K562 (cell line): ENCODE measurements around the gene FAM234A. TPM values are rescaled to one million over a fixed set of nuclear protein-coding genes. Genes with fewer than 3 reads are reported as not detected.

Experiments
- ATAC-seq: fragments of 200-7000 bp; cut with Tn5 transposase; 3 replicates; pipeline ENCODE4 v1.9.1; 2020; ENCODE audit warnings: moderate library complexity
- BruUV-seq: library from RNA; stranded (reverse); fragments of 400-500 nt; replicated peaks from 2 replicates; lab custom pipeline; 2021; lab: Mats Ljungman, UMichigan
- CTCF ChIA-PET: fragments of 300-600 bp; formaldehyde crosslinking; extraction: SDS; loops from one replicate; lab custom pipeline; 2021; ENCODE audit warnings: low intra/inter-chr PET ratio; lab: Yijun Ruan, JAX
- POLR2A ChIA-PET: fragments of 300-600, 350-650 bp; sonication (Branson Sonifier 250); formaldehyde crosslinking; extraction: SDS; loops from one replicate; lab custom pipeline; 2021; ENCODE audit warnings: antibody characterized with exemption, inconsistent platforms; lab: Yijun Ruan, JAX
- DNase-seq, 4 experiments: peaks; one replicate each; pipeline versions ENCODE4 v3.0.0 to v3.0.0-alpha.2; 2011 to 2018; ENCODE audit warnings: low spot score in 3 of 4, mixed read lengths in 3 of 4; ENCODE audit errors: extremely low read depth in 1 of 4
- FAIRE-seq: peaks from 2 replicates; lab custom pipeline; 2011; peaks lifted over from hg19 to GRCh38; lab: Jason Lieb, UNC
- H2AFZ ChIP-seq: 2 replicates; pipeline ENCODE4 v1.6.0; 2011; ENCODE audit warnings: low read depth, low read length, control low read depth, inconsistent platforms
- H3K27ac ChIP-seq: fragments of 200-600 bp; 3 replicates; pipeline ENCODE4 v1.8.0; 2011; ENCODE audit warnings: low read depth, mild to moderate bottlenecking, control low read depth, inconsistent platforms, low read length, moderate library complexity, mixed read lengths; ENCODE audit errors: extremely low read depth
- H3K27me3 ChIP-seq, 2 experiments: fragments of 300-600 bp in 1 of 2; 2 replicates in 1 of 2; 3 replicates in 1 of 2; pipeline versions ENCODE4 v1.6.0 to v1.8.0; 2011; ENCODE audit warnings: inconsistent platforms in 2 of 2, low read length in 2 of 2, mild to moderate bottlenecking in 1 of 2, mixed read lengths in 1 of 2, moderate library complexity in 1 of 2; ENCODE audit not compliant: control insufficient read depth in 2 of 2, insufficient read depth in 2 of 2
- H3K36me3 ChIP-seq: fragments of 300-600 bp; 3 replicates; pipeline ENCODE4 v1.8.0; 2011; ENCODE audit warnings: mild to moderate bottlenecking, low read length, inconsistent platforms; ENCODE audit not compliant: control insufficient read depth, insufficient read depth
- H3K4me1 ChIP-seq, 2 experiments: fragments of 200-600 bp in 1 of 2; replicated peaks in 1 of 2; 2 replicates in 1 of 2; 3 replicates in 1 of 2; pipeline versions ENCODE4 v1.5.1 to v1.8.0; 2011; ENCODE audit warnings: inconsistent platforms in 2 of 2, low read length in 2 of 2, mild to moderate bottlenecking in 1 of 2, mixed read lengths in 1 of 2, moderate library complexity in 1 of 2; ENCODE audit not compliant: control insufficient read depth in 2 of 2, insufficient read depth in 2 of 2
- H3K4me2 ChIP-seq: 2 replicates; pipeline ENCODE4 v1.6.1; 2011; ENCODE audit warnings: low read length, control low read depth, inconsistent platforms, mixed read lengths; ENCODE audit not compliant: insufficient read depth
- H3K4me3 ChIP-seq: fragments of 200-600 bp; sonication (generic), shearing (Covaris generic); 2 replicates; pipeline ENCODE4 v1.5.1; 2016; ENCODE audit warnings: control low read depth, inconsistent platforms
- H3K79me2 ChIP-seq: fragments of 200-600 bp; 3 replicates; pipeline ENCODE4 v1.8.0; 2011; ENCODE audit warnings: low read length, inconsistent platforms; ENCODE audit not compliant: control insufficient read depth, insufficient read depth
- H3K9ac ChIP-seq, 2 experiments: 2 replicates each; pipeline versions ENCODE4 v1.6.0 to v1.6.1; 2011; ENCODE audit warnings: low read depth in 2 of 2, low read length in 2 of 2, control low read depth in 1 of 2, inconsistent platforms in 1 of 2, mild to moderate bottlenecking in 1 of 2, mixed read lengths in 1 of 2; ENCODE audit not compliant: insufficient read depth in 1 of 2
- H3K9me1 ChIP-seq: one replicate; pipeline ENCODE4 v1.6.0; 2011; ENCODE audit warnings: inconsistent platforms, mild to moderate bottlenecking, low read length, moderate library complexity; ENCODE audit not compliant: control insufficient read depth, insufficient read depth
- H3K9me3 ChIP-seq: replicated peaks from 2 replicates; pipeline ENCODE4 v1.5.1; 2011; ENCODE audit warnings: low read depth, low read length, inconsistent platforms; ENCODE audit not compliant: control insufficient read depth, insufficient read depth
- H4K20me1 ChIP-seq: replicated peaks from 2 replicates; pipeline ENCODE4 v1.6.1; 2011; ENCODE audit warnings: low read length, inconsistent platforms, mixed read lengths; ENCODE audit not compliant: control insufficient read depth, insufficient read depth
- CHD1 ChIP-seq: fragments of 200-600 bp; sonication (generic); IDR thresholded peaks from one replicate; pipeline ENCODE4 v1.6.1; 2012; ENCODE audit warnings: mild to moderate bottlenecking, moderate library complexity, low read length, inconsistent platforms
- ETV6 ChIP-seq, 3 experiments: fragments of 150-350 bp in 1 of 3; sonication (generic) in 1 of 3; formaldehyde crosslinking in 1 of 3; IDR thresholded peaks; 2 replicates each; pipeline versions ENCODE4 v1.6.1 to v1.8.0; 2014 to 2022; ENCODE audit warnings: borderline replicate concordance in 2 of 3, low read depth in 2 of 3, antibody characterized with exemption in 1 of 3, low read length in 1 of 3, mild to moderate bottlenecking in 1 of 3, missing genetic modification reagents in 1 of 3
- EWSR1 ChIP-seq: fragments of 450-650 bp; IDR thresholded peaks from 2 replicates; pipeline ENCODE4 v1.6.1; 2018; ENCODE audit warnings: borderline replicate concordance, mild to moderate bottlenecking, low read depth, moderate library complexity; ENCODE audit not compliant: partially characterized antibody
- FOXA3 ChIP-seq, 2 experiments: fragments of 450-650 bp in 1 of 2; sonication (generic) in 1 of 2; formaldehyde crosslinking; IDR thresholded peaks in 1 of 2; conservative IDR thresholded peaks in 1 of 2; 2 replicates each; pipeline versions ENCODE4 v1.4.0 to v1.8.0; 2020 to 2022; ENCODE audit warnings: mild to moderate bottlenecking in 2 of 2, missing genetic modification reagents in 1 of 2
- NFIC ChIP-seq: fragments of 450-650 bp; IDR thresholded peaks from 2 replicates; pipeline ENCODE4 v1.6.1; 2017; ENCODE audit warnings: mild to moderate bottlenecking, inconsistent platforms
- RBFOX2 ChIP-seq: fragments of 200-400 bp; formaldehyde crosslinking; IDR thresholded peaks from 2 replicates; pipeline ENCODE4 v1.6.1; 2017; ENCODE audit warnings: low read depth, mild to moderate bottlenecking, low read length, moderate library complexity
- TFAP4 ChIP-seq: sonication (generic); formaldehyde crosslinking; IDR thresholded peaks from 2 replicates; pipeline ENCODE4 v1.8.0; 2022; ENCODE audit warnings: missing genetic modification reagents, mild to moderate bottlenecking, moderate library complexity, borderline replicate concordance
- ZBTB40 ChIP-seq, 2 experiments: fragments of 450-650 bp in 1 of 2; sonication (generic) in 1 of 2; formaldehyde crosslinking in 1 of 2; IDR thresholded peaks; 2 replicates each; pipeline versions ENCODE4 v1.7.1 to v1.9.0; 2016 to 2022; ENCODE audit warnings: inconsistent platforms in 1 of 2, mild to moderate bottlenecking in 1 of 2, missing genetic modification reagents in 1 of 2
- WGBS: fragments of 100-300 bp; shearing (Covaris generic); methylation state at CpG from one replicate; pipeline ENCODE4 v1.1.6; 2016; ENCODE audit warnings: low coverage, mixed read lengths; ENCODE audit not compliant: insufficient coverage; ENCODE audit errors: missing lambda C conversion rate; 5-methylcytosine and 5-hydroxymethylcytosine counted together
- in situ Hi-C: fragments of 300-500 bp; cut with MboI; formaldehyde crosslinking; loops from 4 replicates; pipeline ENCODE4 v1.15.0; 2018; ENCODE audit warnings: inconsistent platforms, mixed read lengths
- intact Hi-C: fragments of 100-400 bp; cut with micrococcal nuclease; formaldehyde crosslinking; loops from 2 replicates; pipeline ENCODE4 v1.14.2; 2022
- polyA plus RNA-seq, 8 experiments: library from polyadenylated mRNA; depleted of rRNA in 4 of 8; stranded (reverse) in 5 of 8; unstranded in 3 of 8; fragments of >200 nt; fragmentation: Nextera tagmentation in 2 of 8; fragmentation: Illumina TruSeq in 1 of 8; extraction: Ambion mirVana in 2 of 8; extraction: Trizol in 1 of 8; gene quantifications; 2 replicates each; pipeline versions ENCODE4 v1.2.1 to v1.2.3, GENCODE V29; 2011 to 2014; ENCODE audit warnings: inconsistent platforms in 1 of 8, missing spikeins in 1 of 8
- total RNA-seq, 7 experiments: library from RNA; depleted of rRNA in 6 of 7; stranded (reverse); fragments of >200 nt in 6 of 7; fragmentation: Illumina TruSeq in 2 of 7; extraction: Trizol in 2 of 7; gene quantifications; 2 replicates each; pipeline versions ENCODE4 v1.2.1 to v1.2.3, GENCODE V29; 2011 to 2021; ENCODE audit warnings: low replicate concordance in 1 of 7

FAM234A gene
- total and polyA plus RNA-seq, 9 of the 15 experiments (the other 6 are each of a cell fraction or from before 2014, with no cell fraction given): 1.0 to 47.9 (median 15.0) TPM

- Histone ChIP-seq H3K9me1 (no peaks in the 10 kb centered on the region), H3K27me3 (no peaks in the 10 kb centered on the region), H3K9me3 (no peaks in the 10 kb centered on the region), H4K20me1 (no peaks in the 10 kb centered on the region), H3K79me2 (no peaks in the 10 kb centered on the region), H3K9ac (no peak overlapping the region), H3K4me3 (no peak overlapping the region), H3K4me1 (peaks cover 0 to 60% of the 10 kb centered on the region in 2 experiments; a peak in 2 of 5 replicates), H3K36me3 (peaks cover 29% of the 10 kb centered on the region; the same call in 1 of the 3 replicates), H3K4me2 (no peak overlapping the region), H2AFZ (no peak overlapping the region), H3K27ac (no peak overlapping the region)
- no peak for FAIRE-seq
- 90% methylated on average over 37 of the region's 52 CpGs for WGBS
- ATAC-seq: no peak
- intact Hi-C loops (no loop called here), in situ Hi-C loops (no loop called here)
- no TSS peak for BruUV-seq
- POLR2A ChIA-PET: interaction anchor here (0.6 to 1.4 kb wide), 3 partner anchors 18 to 296 kb away, joined by 3 to 4 read pairs (median 3); no protein-coding TSS in a partner anchor
- DNase-seq: no peak
- CTCF ChIA-PET: no interaction called here
- no peak for TF ChIP-seq FOXA3 (CRISPR knock-in tag; conservative IDR thresholded peaks at IDR 0.05 in 1 of 2, IDR thresholded peaks at IDR 0.05 in 1 of 2)
- TF ChIP-seq NFIC: peak; percentile 29; the same call in 1 of the 2 replicates
- no peak for TF ChIP-seq TFAP4 (CRISPR knock-in tag)
- TF ChIP-seq ZBTB40 (IDR thresholded peaks at IDR 0.05): no peak
- no peak for TF ChIP-seq ZBTB40 (CRISPR knock-in tag; IDR thresholded peaks at IDR 0.05)
- TF ChIP-seq ETV6 (IDR thresholded peaks at IDR 0.05; ENCODE audit: borderline replicate concordance in 1 of 2, low read depth in 2 of 2, low read length in 1 of 2): no peak
- no peak for TF ChIP-seq ETV6 (CRISPR knock-in tag; IDR thresholded peaks at IDR 0.05; ENCODE audit: borderline replicate concordance)
- TF ChIP-seq RBFOX2: no peak
- no peak for TF ChIP-seq CHD1
- no peak for TF ChIP-seq EWSR1
Observed at GRCh38 chr16:284204-285120, 49.8 kb downstream of the FAM234A start.
